ENCODE results near the gene NUMBL. TPM values are rescaled to one million over a fixed set of nuclear protein-coding genes. Genes with fewer than 3 reads are reported as not detected.
A peak's percentile ranks its signal among the peaks of the same experiment; 100 is the strongest.

NUMBL gene
- total RNA-seq (10 to 100 TPM; 15.8 to 20.2 TPM), polyA plus RNA-seq (1 to 10 TPM in 1 of 2 donors, under 1 TPM in 1; 0.35 to 1.6 TPM)

- peaks cover 6 to 13% of the 10 kb centered on the region in 2 donors for H3K36me3 Mint-ChIP-seq
- H3K27me3 Mint-ChIP-seq, result no peaks in the 10 kb centered on the region
- H3K27ac Mint-ChIP-seq, result peak within 1 kb of the TSS; percentile 61 to 97 (median 92)
- ChIA-PET POLR2A (ENCODE audit: partially characterized antibody) (interaction anchor here (0.7 to 2.0 kb wide), 8 partner anchors 9 to 574 kb away, joined by 3 to 16 read pairs (median 10); partner anchors contain the start of genes ACTMAP, COQ8B, EGLN2 and HNRNPUL1), CTCF (ENCODE audit: partially characterized antibody) (interaction anchor here (0.7 kb wide), 1 partner anchor 63 kb away, joined by 3 read pairs; no protein-coding TSS in a partner anchor)
- Histone ChIP-seq H3K9me3 (ENCODE audit: control insufficient read depth in 1 of 2, low read length in 2 of 2) (no peaks in the 10 kb centered on the region), H3K4me1 (ENCODE audit: insufficient read depth, low read length) (peaks cover 8% of the 10 kb centered on the region), H3K4me3 (ENCODE audit: low read length in 2 of 2) (peak within 1 kb of the TSS; percentile 66 to 73), H3K27me3 (ENCODE audit: insufficient read depth, low read length) (no peaks in the 10 kb centered on the region), H3K36me3 (ENCODE audit: insufficient read depth, low read length) (no peaks in the 10 kb centered on the region), H3K27ac (ENCODE audit: low read depth, low read length) (peak within 1 kb of the TSS; percentile 60)
- peaks cover 2 to 6% (median 4%) of the 10 kb centered on the region in 4 donors for H3K4me1 Mint-ChIP-seq
- intact Hi-C loops (cut with micrococcal nuclease), result loop anchor here (1.0 kb wide), 3 partner anchors 25 to 129 kb away; partner anchors contain the start of gene ACTMAP
- DNase-seq, result no peak
- no peaks in the 10 kb centered on the region for H3K9me3 Mint-ChIP-seq
- peak within 1 kb of the TSS; percentile 85 to 94 (median 90) for H3K4me3 Mint-ChIP-seq
Measured at GRCh38 chr19:40690050-40690692, at the start of gene NUMBL. Gene NUMBL, minus strand, starts transcription at chr19:40690651. Its CDS starts 168 bp downstream, at chr19:40690483.

DNA sequence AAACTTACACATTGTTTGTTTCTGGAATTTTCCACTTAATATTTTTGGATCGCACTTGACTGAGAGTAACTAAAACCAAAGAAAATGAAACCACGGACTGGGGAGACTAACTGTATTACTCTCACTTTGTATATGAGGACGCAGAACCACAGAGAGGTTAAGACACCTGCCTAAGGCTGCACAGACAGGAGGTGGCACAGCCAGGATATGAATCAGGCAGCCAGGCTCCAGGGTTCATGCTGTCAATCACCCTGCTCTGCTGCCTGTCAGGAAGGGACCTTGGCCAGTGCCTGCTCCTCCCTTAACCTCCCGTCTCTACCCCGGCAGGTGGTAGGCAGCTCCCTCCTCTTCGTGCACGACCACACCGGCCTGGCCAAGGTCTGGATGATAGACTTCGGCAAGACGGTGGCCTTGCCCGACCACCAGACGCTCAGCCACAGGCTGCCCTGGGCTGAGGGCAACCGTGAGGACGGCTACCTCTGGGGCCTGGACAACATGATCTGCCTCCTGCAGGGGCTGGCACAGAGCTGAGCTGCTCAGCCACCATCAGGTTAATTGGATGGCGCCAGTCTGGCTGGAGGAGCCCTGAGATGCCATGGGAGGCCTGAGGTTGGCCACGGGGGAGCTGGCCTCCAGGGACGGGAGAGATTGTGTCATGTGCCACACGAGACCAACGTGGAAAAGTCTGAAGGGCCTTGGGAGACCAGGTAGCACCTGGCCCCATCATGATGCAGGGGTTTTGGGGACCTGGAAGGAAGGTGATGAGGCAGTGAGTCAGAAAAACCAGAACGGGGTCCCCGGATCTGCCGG, 48.8 kb upstream of the NUMBL start:
- Mint-ChIP-seq H3K27me3 (no peaks in the 10 kb centered on the region), H3K9me3 (no peaks in the 10 kb centered on the region), H3K36me3 (peaks cover 16 to 27% of the 10 kb centered on the region in 2 donors), H3K4me3 (no peak overlapping the region), H3K27ac (peak overlapping the region in 2 of 7 donors; percentile 9 to 22), H3K4me1 (no peaks in the 10 kb centered on the region)
- ChIA-PET CTCF (ENCODE audit: partially characterized antibody) (no interaction called here), POLR2A (ENCODE audit: partially characterized antibody) (no interaction called here)
- Histone ChIP-seq H3K27ac (ENCODE audit: low read depth, low read length) (no peak overlapping the region), H3K27me3 (ENCODE audit: insufficient read depth, low read length) (no peaks in the 10 kb centered on the region), H3K36me3 (ENCODE audit: insufficient read depth, low read length) (peaks cover 7% of the 10 kb centered on the region), H3K4me3 (ENCODE audit: low read length in 2 of 2) (no peak overlapping the region), H3K9me3 (ENCODE audit: control insufficient read depth in 1 of 2, low read length in 2 of 2) (no peaks in the 10 kb centered on the region), H3K4me1 (ENCODE audit: insufficient read depth, low read length) (no peaks in the 10 kb centered on the region)
- DNase-seq, result peak in 1 of 5 donors; percentile 28
- intact Hi-C loops (cut with micrococcal nuclease), result no loop called here

DNA sequence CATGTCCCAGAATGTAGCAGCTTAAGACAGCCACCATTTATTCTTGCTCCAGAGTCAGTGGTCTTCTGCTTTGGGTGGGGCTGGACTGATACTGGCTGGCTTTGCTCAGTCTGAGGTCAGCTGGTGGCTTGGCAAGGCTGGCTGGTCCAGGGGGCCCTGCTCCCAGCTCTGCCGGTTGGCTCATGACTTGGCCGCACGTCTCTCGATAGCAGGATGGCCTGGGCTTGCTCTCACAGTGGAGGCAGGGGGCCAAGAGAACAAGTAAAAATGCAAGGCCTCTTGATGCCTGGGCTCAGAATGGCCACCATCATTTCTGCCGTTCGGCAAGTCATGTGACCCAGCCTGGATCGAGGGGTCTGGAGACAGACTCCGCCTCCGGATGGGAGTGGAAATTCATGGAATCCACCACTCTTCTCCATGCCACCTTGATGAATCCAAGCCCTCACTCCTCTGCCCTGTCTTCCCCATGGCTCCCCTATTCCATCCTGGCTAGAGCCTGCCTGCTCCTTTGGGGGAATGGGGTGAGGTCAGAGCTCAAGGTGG, 46.7 kb upstream of the NUMBL start:
- Histone ChIP-seq H3K27ac (ENCODE audit: low read depth, low read length) (no peak overlapping the region), H3K27me3 (ENCODE audit: insufficient read depth, low read length) (no peaks in the 10 kb centered on the region), H3K4me1 (ENCODE audit: insufficient read depth, low read length) (no peaks in the 10 kb centered on the region), H3K36me3 (ENCODE audit: insufficient read depth, low read length) (peaks cover 17% of the 10 kb centered on the region), H3K9me3 (ENCODE audit: control insufficient read depth in 1 of 2, low read length in 2 of 2) (no peaks in the 10 kb centered on the region), H3K4me3 (ENCODE audit: low read length in 2 of 2) (no peak overlapping the region)
- DNase-seq, result no peak
- POLR2A ChIA-PET (ENCODE audit: partially characterized antibody), result interaction anchor here (1.0 kb wide), 1 partner anchor 50 kb away, joined by 3 read pairs; no protein-coding TSS in a partner anchor
- Mint-ChIP-seq H3K4me3 (no peak overlapping the region), H3K36me3 (peaks cover 34 to 46% of the 10 kb centered on the region in 2 donors), H3K27ac (peak overlapping the region in 1 of 7 donors; percentile 47), H3K9me3 (no peaks in the 10 kb centered on the region), H3K4me1 (peaks cover 0 to 1% (median 0%) of the 10 kb centered on the region in 4 donors), H3K27me3 (no peaks in the 10 kb centered on the region)
- intact Hi-C loops (cut with micrococcal nuclease), result no loop called here
- CTCF ChIA-PET (ENCODE audit: partially characterized antibody), result no interaction called here

DNA sequence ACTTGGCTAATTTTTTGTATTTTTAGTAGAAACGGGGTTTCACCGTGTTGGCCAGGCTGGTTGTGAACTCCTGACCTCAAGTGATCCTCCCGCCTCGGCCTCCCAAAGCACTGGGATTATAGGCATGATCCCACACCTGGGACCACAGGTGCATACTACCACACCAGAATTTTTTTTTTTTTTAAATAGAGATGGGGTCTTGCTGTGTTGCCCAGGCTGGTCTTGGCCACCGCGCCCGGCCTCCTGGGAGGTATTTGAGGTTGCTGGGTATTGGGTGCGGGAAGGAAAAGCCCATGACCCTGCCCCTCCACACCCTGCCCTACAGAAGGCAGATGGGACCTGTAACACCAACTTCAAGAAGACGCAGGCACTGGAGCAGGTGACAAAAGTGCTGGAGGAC, 46.2 kb upstream of the NUMBL start:
- POLR2A ChIA-PET (ENCODE audit: partially characterized antibody), result interaction anchor here (1.0 kb wide), 1 partner anchor 50 kb away, joined by 3 read pairs; no protein-coding TSS in a partner anchor

GRCh38 chr19:40735013-40735771, 44.7 kb upstream of the NUMBL start:
- peaks cover 44 to 56% of the 10 kb centered on the region in 2 donors for H3K36me3 Mint-ChIP-seq
- ChIA-PET CTCF (ENCODE audit: partially characterized antibody) (no interaction called here), POLR2A (ENCODE audit: partially characterized antibody) (no interaction called here)
- H3K4me1 Mint-ChIP-seq, result peaks cover 0 to 3% (median 0%) of the 10 kb centered on the region in 4 donors
- peaks cover 28% of the 10 kb centered on the region for H3K36me3 ChIP-seq (ENCODE audit: insufficient read depth, low read length)
- H3K27me3 Mint-ChIP-seq, result no peaks in the 10 kb centered on the region
- H3K27me3 ChIP-seq (ENCODE audit: insufficient read depth, low read length), result no peaks in the 10 kb centered on the region
- H3K27ac ChIP-seq (ENCODE audit: low read depth, low read length), result no peak overlapping the region
- no peak overlapping the region for H3K4me3 ChIP-seq (ENCODE audit: low read length in 2 of 2)
- H3K9me3 Mint-ChIP-seq, result no peaks in the 10 kb centered on the region
- H3K4me3 Mint-ChIP-seq, result no peak overlapping the region
- H3K27ac Mint-ChIP-seq, result peak overlapping the region in 2 of 7 donors; percentile 9 to 62
- intact Hi-C loops (cut with micrococcal nuclease), result no loop called here
- H3K4me1 ChIP-seq (ENCODE audit: insufficient read depth, low read length), result no peaks in the 10 kb centered on the region
- H3K9me3 ChIP-seq (ENCODE audit: control insufficient read depth in 1 of 2, low read length in 2 of 2), result no peaks in the 10 kb centered on the region
- DNase-seq, result peak in 1 of 5 donors; percentile 10

More for the DNA sequence above, 46.2 kb upstream of the NUMBL start:
- no peaks in the 10 kb centered on the region for H3K27me3 ChIP-seq (ENCODE audit: insufficient read depth, low read length)
- H3K27ac ChIP-seq (ENCODE audit: low read depth, low read length), result no peak overlapping the region
- DNase-seq, result peak in 1 of 5 donors; percentile 25
- Mint-ChIP-seq H3K27ac (no peak overlapping the region), H3K4me3 (no peak overlapping the region), H3K4me1 (peaks cover 0 to 1% (median 0%) of the 10 kb centered on the region in 4 donors), H3K9me3 (no peaks in the 10 kb centered on the region), H3K27me3 (no peaks in the 10 kb centered on the region), H3K36me3 (peaks cover 34 to 46% of the 10 kb centered on the region in 2 donors)
- H3K9me3 ChIP-seq (ENCODE audit: control insufficient read depth in 1 of 2, low read length in 2 of 2), result no peaks in the 10 kb centered on the region
- intact Hi-C loops (cut with micrococcal nuclease), result no loop called here
- H3K4me1 ChIP-seq (ENCODE audit: insufficient read depth, low read length), result no peaks in the 10 kb centered on the region
- no peak overlapping the region for H3K4me3 ChIP-seq (ENCODE audit: low read length in 2 of 2)
- CTCF ChIA-PET (ENCODE audit: partially characterized antibody), result no interaction called here
- H3K36me3 ChIP-seq (ENCODE audit: insufficient read depth, low read length), result peaks cover 17% of the 10 kb centered on the region

GRCh38 chr19:40733149-40733548, 42.7 kb upstream of the NUMBL start:
- no peak overlapping the region for H3K27ac Mint-ChIP-seq

More at GRCh38 chr19:40733149-40733548, 42.7 kb upstream of the NUMBL start:
- H3K9me3 Mint-ChIP-seq, result no peaks in the 10 kb centered on the region
- Histone ChIP-seq H3K36me3 (ENCODE audit: insufficient read depth, low read length) (peaks cover 31% of the 10 kb centered on the region), H3K27ac (ENCODE audit: low read depth, low read length) (no peak overlapping the region), H3K4me1 (ENCODE audit: insufficient read depth, low read length) (no peaks in the 10 kb centered on the region), H3K9me3 (ENCODE audit: control insufficient read depth in 1 of 2, low read length in 2 of 2) (no peaks in the 10 kb centered on the region), H3K4me3 (ENCODE audit: low read length in 2 of 2) (no peak overlapping the region), H3K27me3 (ENCODE audit: insufficient read depth, low read length) (no peaks in the 10 kb centered on the region)
- peak overlapping the region in 1 of 8 donors; percentile 5 for H3K4me3 Mint-ChIP-seq
- H3K36me3 Mint-ChIP-seq, result peaks cover 39 to 54% of the 10 kb centered on the region in 2 donors
- ChIA-PET POLR2A (ENCODE audit: partially characterized antibody) (no interaction called here), CTCF (ENCODE audit: partially characterized antibody) (interaction anchor here (1.5 to 1.7 kb wide), 2 partner anchors 20 to 70 kb away, joined by 4 to 6 read pairs; no protein-coding TSS in a partner anchor)
- intact Hi-C loops (cut with micrococcal nuclease), result no loop called here
- peak in 1 of 5 donors; percentile 7 for DNase-seq
- H3K4me1 Mint-ChIP-seq, result peaks cover 0 to 3% (median 0%) of the 10 kb centered on the region in 4 donors
- no peaks in the 10 kb centered on the region for H3K27me3 Mint-ChIP-seq
